ENCODE data around the gene APLF.
A peak's percentile ranks its signal among the peaks of the same experiment; 100 is the strongest.

APLF gene

GRCh38 chr2:68456198-68456597 lies 11.2 kb upstream of the APLF start:
- no peaks in the 10 kb centered on the region for H3K9me3 Mint-ChIP-seq
- H3K36me3 Mint-ChIP-seq = no peaks in the 10 kb centered on the region
- no peak for ATAC-seq
- no peaks in the 10 kb centered on the region for H3K4me1 Mint-ChIP-seq
- H3K27me3 Mint-ChIP-seq = no peaks in the 10 kb centered on the region
- H3K4me3 Mint-ChIP-seq = no peak overlapping the region
- H3K27ac Mint-ChIP-seq = no peak overlapping the region

- no peaks in the 10 kb centered on the region for H3K27me3 Mint-ChIP-seq
- H3K27ac Mint-ChIP-seq = no peak overlapping the region
- H3K4me3 Mint-ChIP-seq = no peak overlapping the region
- H3K4me1 Mint-ChIP-seq = no peaks in the 10 kb centered on the region
- ATAC-seq = no peak
- H3K9me3 Mint-ChIP-seq = no peaks in the 10 kb centered on the region
- no peaks in the 10 kb centered on the region for H3K36me3 Mint-ChIP-seq
Measured at GRCh38 chr2:68458981-68459380, 8.4 kb upstream of the APLF start.

GRCh38 chr2:68463287-68463877 lies 4.0 kb upstream of the APLF start:
- H3K4me3 Mint-ChIP-seq = no peak overlapping the region
- H3K4me1 Mint-ChIP-seq = peaks cover 17% of the 10 kb centered on the region
- ATAC-seq = no peak
- no peaks in the 10 kb centered on the region for H3K27me3 Mint-ChIP-seq
- no peak overlapping the region for H3K27ac Mint-ChIP-seq
- no peaks in the 10 kb centered on the region for H3K9me3 Mint-ChIP-seq
- H3K36me3 Mint-ChIP-seq = no peaks in the 10 kb centered on the region

GRCh38 chr2:68464651-68465050 lies 2.7 kb upstream of the APLF start:
- Mint-ChIP-seq H3K4me1 (peaks cover 30% of the 10 kb centered on the region), H3K27ac (no peak overlapping the region), H3K27me3 (no peaks in the 10 kb centered on the region), H3K9me3 (no peaks in the 10 kb centered on the region), H3K4me3 (no peak overlapping the region), H3K36me3 (no peaks in the 10 kb centered on the region)
- no peak for ATAC-seq

GRCh38 chr2:68465081-68465916 lies 2.1 kb upstream of the APLF start:
- H3K36me3 Mint-ChIP-seq = no peaks in the 10 kb centered on the region
- no peak for ATAC-seq
- no peak overlapping the region for H3K4me3 Mint-ChIP-seq
- H3K27me3 Mint-ChIP-seq = no peaks in the 10 kb centered on the region
- H3K4me1 Mint-ChIP-seq = peaks cover 30% of the 10 kb centered on the region
- no peaks in the 10 kb centered on the region for H3K9me3 Mint-ChIP-seq
- H3K27ac Mint-ChIP-seq = no peak overlapping the region

GRCh38 chr2:68466361-68466777 lies 1.0 kb upstream of the APLF start:
- Mint-ChIP-seq H3K27ac (peak overlapping the region; percentile 91), H3K9me3 (no peaks in the 10 kb centered on the region), H3K4me3 (peak overlapping the region; percentile 95), H3K36me3 (no peaks in the 10 kb centered on the region), H3K4me1 (peaks cover 30% of the 10 kb centered on the region), H3K27me3 (no peaks in the 10 kb centered on the region)
- ATAC-seq = no peak

- H3K27ac Mint-ChIP-seq = peak overlapping the region; percentile 91
- H3K36me3 Mint-ChIP-seq = no peaks in the 10 kb centered on the region
- no peaks in the 10 kb centered on the region for H3K27me3 Mint-ChIP-seq
- peak overlapping the region; percentile 95 for H3K4me3 Mint-ChIP-seq
- peaks cover 30% of the 10 kb centered on the region for H3K4me1 Mint-ChIP-seq
- no peaks in the 10 kb centered on the region for H3K9me3 Mint-ChIP-seq
- peak; percentile 62 for ATAC-seq
Measured at GRCh38 chr2:68466778-68467076, 658 bp upstream of the APLF start.

- peaks cover 30% of the 10 kb centered on the region for H3K4me1 Mint-ChIP-seq
- no peaks in the 10 kb centered on the region for H3K27me3 Mint-ChIP-seq
- no peak for ATAC-seq
Measured at GRCh38 chr2:68468801-68469200, 1.4 kb downstream of the APLF start.

GRCh38 chr2:68469935-68470334 lies 2.5 kb downstream of the APLF start:
- Mint-ChIP-seq H3K9me3 (no peaks in the 10 kb centered on the region), H3K4me1 (peaks cover 30% of the 10 kb centered on the region), H3K4me3 (no peak overlapping the region), H3K27me3 (no peaks in the 10 kb centered on the region), H3K27ac (peak overlapping the region; percentile 17), H3K36me3 (no peaks in the 10 kb centered on the region)
- no peak for ATAC-seq

More at GRCh38 chr2:68468801-68469200, 1.4 kb downstream of the APLF start:
- no peak overlapping the region for H3K4me3 Mint-ChIP-seq
- H3K27ac Mint-ChIP-seq = peak overlapping the region; percentile 91
- no peaks in the 10 kb centered on the region for H3K9me3 Mint-ChIP-seq
- H3K36me3 Mint-ChIP-seq = no peaks in the 10 kb centered on the region

- Mint-ChIP-seq H3K4me1 (peaks cover 23% of the 10 kb centered on the region), H3K9me3 (no peaks in the 10 kb centered on the region), H3K4me3 (no peak overlapping the region), H3K27me3 (no peaks in the 10 kb centered on the region), H3K36me3 (peaks cover 5% of the 10 kb centered on the region), H3K27ac (no peak overlapping the region)
- ATAC-seq = no peak
Measured at GRCh38 chr2:68471385-68471784, 4.0 kb downstream of the APLF start.

- H3K4me1 Mint-ChIP-seq = peaks cover 17% of the 10 kb centered on the region
- no peaks in the 10 kb centered on the region for H3K9me3 Mint-ChIP-seq
- no peaks in the 10 kb centered on the region for H3K27me3 Mint-ChIP-seq
- no peak overlapping the region for H3K27ac Mint-ChIP-seq
- H3K4me3 Mint-ChIP-seq = no peak overlapping the region
- no peak for ATAC-seq
- H3K36me3 Mint-ChIP-seq = peaks cover 10% of the 10 kb centered on the region
Measured at GRCh38 chr2:68472796-68473414, 5.5 kb downstream of the APLF start.

GRCh38 chr2:68475110-68475509 lies 7.7 kb downstream of the APLF start:
- peaks cover 10% of the 10 kb centered on the region for H3K36me3 Mint-ChIP-seq
- H3K27ac Mint-ChIP-seq = no peak overlapping the region
- no peaks in the 10 kb centered on the region for H3K27me3 Mint-ChIP-seq
- no peaks in the 10 kb centered on the region for H3K9me3 Mint-ChIP-seq
- H3K4me1 Mint-ChIP-seq = no peaks in the 10 kb centered on the region
- ATAC-seq = no peak
- no peak overlapping the region for H3K4me3 Mint-ChIP-seq

GRCh38 chr2:68475576-68475975 lies 8.2 kb downstream of the APLF start:
- H3K4me3 Mint-ChIP-seq = no peak overlapping the region
- no peaks in the 10 kb centered on the region for H3K9me3 Mint-ChIP-seq
- peaks cover 10% of the 10 kb centered on the region for H3K36me3 Mint-ChIP-seq
- no peaks in the 10 kb centered on the region for H3K27me3 Mint-ChIP-seq
- H3K4me1 Mint-ChIP-seq = no peaks in the 10 kb centered on the region
- ATAC-seq = no peak
- H3K27ac Mint-ChIP-seq = no peak overlapping the region

GRCh38 chr2:68476454-68476853 lies 9.1 kb downstream of the APLF start:
- ATAC-seq = no peak
- no peaks in the 10 kb centered on the region for H3K9me3 Mint-ChIP-seq
- peaks cover 10% of the 10 kb centered on the region for H3K36me3 Mint-ChIP-seq
- no peak overlapping the region for H3K4me3 Mint-ChIP-seq
- no peaks in the 10 kb centered on the region for H3K4me1 Mint-ChIP-seq
- H3K27me3 Mint-ChIP-seq = no peaks in the 10 kb centered on the region
- H3K27ac Mint-ChIP-seq = no peak overlapping the region

- Mint-ChIP-seq H3K9me3 (no peaks in the 10 kb centered on the region), H3K27ac (no peak overlapping the region), H3K36me3 (peaks cover 10% of the 10 kb centered on the region), H3K4me3 (no peak overlapping the region), H3K27me3 (no peaks in the 10 kb centered on the region), H3K4me1 (no peaks in the 10 kb centered on the region)
- ATAC-seq = no peak
Measured at GRCh38 chr2:68478688-68479087, 11.3 kb downstream of the APLF start.

GRCh38 chr2:68482296-68482820 lies 15.0 kb downstream of the APLF start:
- Mint-ChIP-seq H3K27me3 (no peaks in the 10 kb centered on the region), H3K4me3 (no peak overlapping the region), H3K27ac (no peak overlapping the region), H3K36me3 (peaks cover 3% of the 10 kb centered on the region), H3K4me1 (no peaks in the 10 kb centered on the region), H3K9me3 (no peaks in the 10 kb centered on the region)
- ATAC-seq = no peak
